ENCODE data around the gene HCN3. TPM values are rescaled to one million over a fixed set of nuclear protein-coding genes. Genes with fewer than 3 reads are reported as not detected.

Gene HCN3
- total RNA-seq, 1 donor from 2014 or later = 1.9 TPM

- Histone ChIP-seq H3K27me3 (no peaks in the 10 kb centered on the region), H3K36me3 (peaks cover 6% of the 10 kb centered on the region), H3K9ac (peak within 1 kb of the TSS; percentile 58), H3K79me2 (ENCODE audit: low read depth) (peaks cover 19% of the 10 kb centered on the region), H4K20me1 (ENCODE audit: low read depth) (no peaks in the 10 kb centered on the region), H3K4me2 (peak within 1 kb of the TSS; percentile 81), H3K27ac (peak within 1 kb of the TSS; percentile 62), H2AFZ (replicated peaks) (no peak within 1 kb of the TSS), H3K4me1 (peaks cover 6% of the 10 kb centered on the region), H3K9me3 (ENCODE audit: low read depth) (no peaks in the 10 kb centered on the region), H3F3A (ENCODE audit: low read depth) (peaks cover 57% of the 10 kb centered on the region), H3K4me3 (peak within 1 kb of the TSS; percentile 62)
- Mint-ChIP-seq H3K36me3 (peaks cover 31% of the 10 kb centered on the region), H3K9me3 (no peaks in the 10 kb centered on the region), H3K27ac (peak within 1 kb of the TSS; percentile 96), H3K4me1 (peaks cover 22% of the 10 kb centered on the region), H3K4me3 (peak within 1 kb of the TSS; percentile 97), H3K27me3 (ENCODE audit: insufficient read depth, low read depth) (peaks cover 13% of the 10 kb centered on the region)
- TF ChIP-seq EZH2phosphoT487 (IDR thresholded peaks at IDR 0.05) (no peak), EZH2 (IDR thresholded peaks at IDR 0.05) (no peak), CTCF (IDR thresholded peaks at IDR 0.05) (no peak)
- DNase-seq (ENCODE audit: low spot score) = peak; percentile 97
These were observed 15.2 kb upstream of the HCN3 start, which contains the start of gene SCAMP3 for GRCh38 chr1:155261852-155262673. SCAMP3 (minus strand) TSS chr1:155262360; CDS start chr1:155262151, 209 bp downstream.

GRCh38 chr1:155263067-155263466 lies 14.2 kb upstream of the HCN3 start:
- Histone ChIP-seq H3F3A (ENCODE audit: low read depth) (peaks cover 68% of the 10 kb centered on the region), H3K4me1 (peaks cover 6% of the 10 kb centered on the region), H3K79me2 (ENCODE audit: low read depth) (peaks cover 19% of the 10 kb centered on the region), H4K20me1 (ENCODE audit: low read depth) (peaks cover 8% of the 10 kb centered on the region), H3K4me3 (no peak overlapping the region), H2AFZ (replicated peaks) (no peak overlapping the region), H3K9ac (no peak overlapping the region), H3K4me2 (no peak overlapping the region), H3K27me3 (no peaks in the 10 kb centered on the region), H3K27ac (no peak overlapping the region), H3K9me3 (ENCODE audit: low read depth) (no peaks in the 10 kb centered on the region), H3K36me3 (peaks cover 12% of the 10 kb centered on the region)
- Mint-ChIP-seq H3K27ac (no peak overlapping the region), H3K4me1 (peaks cover 22% of the 10 kb centered on the region), H3K36me3 (peaks cover 34% of the 10 kb centered on the region), H3K9me3 (no peaks in the 10 kb centered on the region), H3K27me3 (ENCODE audit: insufficient read depth, low read depth) (peaks cover 13% of the 10 kb centered on the region), H3K4me3 (peak overlapping the region; percentile 97)
- TF ChIP-seq EZH2 (IDR thresholded peaks at IDR 0.05) (no peak), CTCF (IDR thresholded peaks at IDR 0.05) (no peak), EZH2phosphoT487 (IDR thresholded peaks at IDR 0.05) (no peak)
- DNase-seq (ENCODE audit: low spot score) = no peak

GRCh38 chr1:155266553-155266952 lies 10.7 kb upstream of the HCN3 start:
- no peak overlapping the region for H3K27ac ChIP-seq
- H3K9ac ChIP-seq = no peak overlapping the region
- Mint-ChIP-seq H3K27me3 (ENCODE audit: insufficient read depth, low read depth) (peaks cover 9% of the 10 kb centered on the region), H3K9me3 (no peaks in the 10 kb centered on the region), H3K27ac (no peak overlapping the region), H3K4me1 (peaks cover 15% of the 10 kb centered on the region), H3K4me3 (no peak overlapping the region), H3K36me3 (peaks cover 50% of the 10 kb centered on the region)
- H3F3A ChIP-seq (ENCODE audit: low read depth) = peaks cover 89% of the 10 kb centered on the region
- peaks cover 2% of the 10 kb centered on the region for H3K4me1 ChIP-seq
- H3K4me3 ChIP-seq = no peak overlapping the region
- H3K27me3 ChIP-seq = no peaks in the 10 kb centered on the region
- H4K20me1 ChIP-seq (ENCODE audit: low read depth) = peaks cover 23% of the 10 kb centered on the region
- H3K9me3 ChIP-seq (ENCODE audit: low read depth) = no peaks in the 10 kb centered on the region
- H3K36me3 ChIP-seq = peaks cover 18% of the 10 kb centered on the region
- H3K79me2 ChIP-seq (ENCODE audit: low read depth) = peaks cover 25% of the 10 kb centered on the region
- no peak for DNase-seq (ENCODE audit: low spot score)
- H2AFZ ChIP-seq (replicated peaks) = no peak overlapping the region
- H3K4me2 ChIP-seq = no peak overlapping the region
- TF ChIP-seq EZH2phosphoT487 (IDR thresholded peaks at IDR 0.05) (no peak), EZH2 (IDR thresholded peaks at IDR 0.05) (no peak), CTCF (IDR thresholded peaks at IDR 0.05) (no peak)
